DND-41 (cell line): Measurements from ENCODE around the gene PRKCZ.

Experiments used
- EZH2 ChIP-seq: IDR thresholded peaks from 3 replicates; pipeline ENCODE4 v1.6.1; 2012; ENCODE audit warnings: borderline replicate concordance, low read depth, mild to moderate bottlenecking, moderate library complexity, low read length, inconsistent platforms; ENCODE audit not compliant: severe bottlenecking
- TF ChIP-seq, protein P1 (sequence below): IDR thresholded peaks from 2 replicates; pipeline ENCODE4 v1.5.1; 2012; ENCODE audit warnings: borderline replicate concordance, low read length, moderate library complexity, mild to moderate bottlenecking; ENCODE audit not compliant: poor library complexity, severe bottlenecking; ENCODE audit errors: extremely low read depth

- TF ChIP-seq, protein P1, sequence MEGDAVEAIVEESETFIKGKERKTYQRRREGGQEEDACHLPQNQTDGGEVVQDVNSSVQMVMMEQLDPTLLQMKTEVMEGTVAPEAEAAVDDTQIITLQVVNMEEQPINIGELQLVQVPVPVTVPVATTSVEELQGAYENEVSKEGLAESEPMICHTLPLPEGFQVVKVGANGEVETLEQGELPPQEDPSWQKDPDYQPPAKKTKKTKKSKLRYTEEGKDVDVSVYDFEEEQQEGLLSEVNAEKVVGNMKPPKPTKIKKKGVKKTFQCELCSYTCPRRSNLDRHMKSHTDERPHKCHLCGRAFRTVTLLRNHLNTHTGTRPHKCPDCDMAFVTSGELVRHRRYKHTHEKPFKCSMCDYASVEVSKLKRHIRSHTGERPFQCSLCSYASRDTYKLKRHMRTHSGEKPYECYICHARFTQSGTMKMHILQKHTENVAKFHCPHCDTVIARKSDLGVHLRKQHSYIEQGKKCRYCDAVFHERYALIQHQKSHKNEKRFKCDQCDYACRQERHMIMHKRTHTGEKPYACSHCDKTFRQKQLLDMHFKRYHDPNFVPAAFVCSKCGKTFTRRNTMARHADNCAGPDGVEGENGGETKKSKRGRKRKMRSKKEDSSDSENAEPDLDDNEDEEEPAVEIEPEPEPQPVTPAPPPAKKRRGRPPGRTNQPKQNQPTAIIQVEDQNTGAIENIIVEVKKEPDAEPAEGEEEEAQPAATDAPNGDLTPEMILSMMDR = no peak
- no peak for TF ChIP-seq EZH2
Measured at GRCh38 chr1:2054560-2054959, 4.3 kb downstream of the PRKCZ start.
